ENCODE measurements around the gene TWF2. TPM values are rescaled to one million over a fixed set of nuclear protein-coding genes. Genes with fewer than 3 reads are reported as not detected.

The TWF2 gene
- total RNA-seq, 1 donor from 2014 or later = 50.4 TPM

DNA sequence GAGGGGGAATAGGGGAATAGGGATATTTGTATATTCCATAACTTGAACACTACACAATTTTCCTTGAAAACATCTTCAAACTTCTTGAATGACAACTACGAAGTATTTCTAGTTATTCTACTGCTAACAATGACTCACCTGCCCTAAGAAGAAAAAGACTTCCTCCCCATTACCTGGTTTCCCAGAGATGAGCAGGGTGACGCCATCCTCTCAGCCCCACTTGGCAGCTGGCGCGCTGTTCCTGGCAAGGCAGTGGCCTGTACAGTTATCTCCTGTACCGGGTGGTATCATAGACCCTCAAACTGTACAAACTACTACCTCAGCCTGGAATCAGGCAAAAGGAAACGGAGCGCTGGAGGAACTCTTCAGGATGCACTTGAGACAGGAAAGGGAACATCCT lies 29.1 kb upstream of the TWF2 start:
- TF ChIP-seq, protein P1, sequence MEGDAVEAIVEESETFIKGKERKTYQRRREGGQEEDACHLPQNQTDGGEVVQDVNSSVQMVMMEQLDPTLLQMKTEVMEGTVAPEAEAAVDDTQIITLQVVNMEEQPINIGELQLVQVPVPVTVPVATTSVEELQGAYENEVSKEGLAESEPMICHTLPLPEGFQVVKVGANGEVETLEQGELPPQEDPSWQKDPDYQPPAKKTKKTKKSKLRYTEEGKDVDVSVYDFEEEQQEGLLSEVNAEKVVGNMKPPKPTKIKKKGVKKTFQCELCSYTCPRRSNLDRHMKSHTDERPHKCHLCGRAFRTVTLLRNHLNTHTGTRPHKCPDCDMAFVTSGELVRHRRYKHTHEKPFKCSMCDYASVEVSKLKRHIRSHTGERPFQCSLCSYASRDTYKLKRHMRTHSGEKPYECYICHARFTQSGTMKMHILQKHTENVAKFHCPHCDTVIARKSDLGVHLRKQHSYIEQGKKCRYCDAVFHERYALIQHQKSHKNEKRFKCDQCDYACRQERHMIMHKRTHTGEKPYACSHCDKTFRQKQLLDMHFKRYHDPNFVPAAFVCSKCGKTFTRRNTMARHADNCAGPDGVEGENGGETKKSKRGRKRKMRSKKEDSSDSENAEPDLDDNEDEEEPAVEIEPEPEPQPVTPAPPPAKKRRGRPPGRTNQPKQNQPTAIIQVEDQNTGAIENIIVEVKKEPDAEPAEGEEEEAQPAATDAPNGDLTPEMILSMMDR (IDR thresholded peaks at IDR 0.05) = no peak
- Histone ChIP-seq H3K4me3 (no peak overlapping the region), H3K9me3 (no peaks in the 10 kb centered on the region), H3K27ac (no peak overlapping the region), H3K27me3 (no peaks in the 10 kb centered on the region), H3K4me1 (peaks cover 53% of the 10 kb centered on the region), H3K36me3 (peaks cover 70% of the 10 kb centered on the region)
- intact Hi-C loops (cut with DNase I) = no loop called here
- ATAC-seq (peak; percentile 44), DNase-seq (no peak)

DNA sequence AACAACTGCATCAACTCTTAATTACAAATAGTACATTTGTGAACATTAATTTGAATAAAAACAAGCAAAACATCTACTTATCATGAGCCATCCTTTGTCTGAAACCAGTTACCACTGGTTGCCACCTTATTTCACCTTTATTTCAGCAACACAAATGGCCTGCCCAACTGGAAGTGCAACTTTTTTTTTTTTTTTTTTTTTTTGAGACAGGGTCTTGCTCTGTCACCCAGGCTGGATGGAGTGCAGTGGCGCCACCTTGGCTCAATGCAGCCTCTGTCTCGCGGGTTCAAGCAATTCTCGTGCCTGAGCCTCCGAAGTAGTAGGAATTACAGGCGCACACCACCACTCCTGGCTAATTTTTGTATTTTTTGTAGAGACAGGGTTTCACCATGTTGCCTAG lies 26.4 kb upstream of the TWF2 start:
- intact Hi-C loops (cut with DNase I) = no loop called here
- peaks cover 97% of the 10 kb centered on the region for H3K36me3 ChIP-seq
- no peak overlapping the region for H3K4me3 ChIP-seq
- no peak overlapping the region for H3K27ac ChIP-seq
- TF ChIP-seq, protein P1 (IDR thresholded peaks at IDR 0.05) = no peak
- H3K9me3 ChIP-seq = no peaks in the 10 kb centered on the region
- no peak for ATAC-seq
- no peaks in the 10 kb centered on the region for H3K27me3 ChIP-seq
- H3K4me1 ChIP-seq = peaks cover 26% of the 10 kb centered on the region
- no peak for DNase-seq

DNA sequence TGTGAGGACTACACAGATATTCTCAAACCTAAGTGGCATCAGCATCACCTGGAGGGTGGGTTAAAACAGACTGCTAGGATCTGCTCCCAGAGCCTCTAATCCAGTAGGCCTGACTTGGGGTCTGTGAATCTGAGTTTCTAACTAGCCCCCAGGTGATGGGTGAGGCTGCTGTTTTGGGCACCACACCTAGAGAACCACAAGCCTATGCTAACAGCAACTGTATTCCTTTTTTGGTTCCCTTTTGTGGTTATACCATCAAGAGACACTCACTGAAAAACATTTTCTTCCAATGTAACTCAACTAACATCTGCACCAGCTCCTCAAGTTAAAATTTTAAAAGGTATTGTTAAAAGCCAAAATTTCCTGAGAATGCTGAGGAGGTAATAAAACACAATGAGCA lies 23.5 kb upstream of the TWF2 start:
- no peak overlapping the region for H3K27ac ChIP-seq
- DNase-seq = no peak
- intact Hi-C loops (cut with DNase I) = no loop called here
- H3K4me3 ChIP-seq = no peak overlapping the region
- no peaks in the 10 kb centered on the region for H3K4me1 ChIP-seq
- H3K36me3 ChIP-seq = peaks cover 97% of the 10 kb centered on the region
- TF ChIP-seq, protein P1 (IDR thresholded peaks at IDR 0.05) = no peak
- H3K27me3 ChIP-seq = no peaks in the 10 kb centered on the region
- H3K9me3 ChIP-seq = no peaks in the 10 kb centered on the region
- ATAC-seq = no peak

DNA sequence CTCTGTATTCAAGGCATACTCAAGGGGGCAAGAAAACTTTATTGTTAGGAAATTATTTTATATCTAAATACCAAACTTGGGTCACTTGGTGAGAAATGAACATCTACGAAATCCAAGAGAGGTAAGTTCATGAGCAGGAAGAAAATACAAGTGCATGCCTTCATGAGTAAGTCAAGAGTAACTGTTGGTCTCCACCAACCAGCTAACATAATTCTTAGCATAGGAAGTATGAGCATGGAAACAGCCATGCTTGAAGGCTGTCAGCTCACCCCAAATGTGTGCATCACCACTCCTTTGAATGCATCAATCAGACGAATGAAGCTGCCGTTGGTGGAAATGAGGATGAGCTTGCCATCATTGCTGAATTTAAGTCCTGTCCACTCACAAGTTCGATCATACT lies 20.5 kb upstream of the TWF2 start:
- peaks cover 100% of the 10 kb centered on the region for H3K36me3 ChIP-seq
- no peak for DNase-seq

DNA sequence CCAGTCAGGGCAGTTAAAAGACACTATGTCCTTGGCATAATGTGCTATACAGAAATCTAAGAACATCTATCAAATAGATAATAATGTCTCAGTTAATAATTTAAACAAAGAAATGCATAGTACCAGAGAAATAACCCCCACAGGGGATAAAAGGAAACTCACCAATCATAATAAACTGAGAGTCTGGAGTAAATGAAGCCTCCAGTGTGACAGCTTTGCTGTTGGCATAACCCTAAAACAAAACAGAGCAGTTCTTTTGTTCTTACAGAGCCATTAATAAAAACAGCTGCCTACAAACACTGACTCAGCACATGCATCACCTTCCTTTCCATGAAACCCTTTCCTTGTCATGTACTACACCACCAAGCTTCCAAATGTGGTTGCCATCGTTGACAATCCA lies 20.1 kb upstream of the TWF2 start:
- ATAC-seq (no peak), DNase-seq (no peak)
- no peaks in the 10 kb centered on the region for H3K9me3 ChIP-seq
- H3K36me3 ChIP-seq = peaks cover 100% of the 10 kb centered on the region
- no peak overlapping the region for H3K27ac ChIP-seq
- intact Hi-C loops (cut with DNase I) = no loop called here
- H3K4me1 ChIP-seq = peaks cover 8% of the 10 kb centered on the region
- H3K4me3 ChIP-seq = no peak overlapping the region
- TF ChIP-seq, protein P1 (IDR thresholded peaks at IDR 0.05) = no peak
- no peaks in the 10 kb centered on the region for H3K27me3 ChIP-seq

More for the DNA sequence above, 20.5 kb upstream of the TWF2 start:
- intact Hi-C loops (cut with DNase I) = no loop called here
- peaks cover 7% of the 10 kb centered on the region for H3K4me1 ChIP-seq
- no peak overlapping the region for H3K4me3 ChIP-seq
- no peak overlapping the region for H3K27ac ChIP-seq
- no peaks in the 10 kb centered on the region for H3K27me3 ChIP-seq
- H3K9me3 ChIP-seq = no peaks in the 10 kb centered on the region
- no peak for ATAC-seq
- TF ChIP-seq, protein P1 (IDR thresholded peaks at IDR 0.05) = no peak

DNA sequence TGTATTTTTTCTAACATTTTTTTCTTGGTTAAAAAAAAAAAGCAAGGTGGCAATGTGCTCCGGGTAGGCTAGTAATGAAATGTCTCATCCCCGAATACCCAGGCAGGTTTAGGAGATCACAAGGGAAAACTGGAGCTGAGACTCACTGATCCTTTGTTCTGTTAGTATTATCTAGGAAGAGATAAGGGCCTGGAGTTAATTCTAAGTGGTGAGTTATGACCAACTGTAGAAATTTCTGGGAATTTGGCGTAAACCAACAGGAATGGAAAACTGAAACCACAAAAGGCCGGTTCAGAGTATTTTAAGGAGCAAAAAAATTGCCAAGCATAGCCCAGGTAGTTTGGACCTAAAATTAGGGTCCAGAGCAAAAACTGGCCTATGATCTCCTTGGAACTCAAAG lies 19.0 kb upstream of the TWF2 start:
- Histone ChIP-seq H3K27me3 (no peaks in the 10 kb centered on the region), H3K4me1 (peaks cover 10% of the 10 kb centered on the region), H3K36me3 (peaks cover 99% of the 10 kb centered on the region), H3K9me3 (no peaks in the 10 kb centered on the region), H3K4me3 (no peak overlapping the region), H3K27ac (no peak overlapping the region)
- TF ChIP-seq, protein P1 (IDR thresholded peaks at IDR 0.05) = no peak
- intact Hi-C loops (cut with DNase I) = no loop called here
- ATAC-seq (no peak), DNase-seq (no peak)
